Measurements from ENCODE around the gene CAMK2D.

CAMK2D gene

DNA sequence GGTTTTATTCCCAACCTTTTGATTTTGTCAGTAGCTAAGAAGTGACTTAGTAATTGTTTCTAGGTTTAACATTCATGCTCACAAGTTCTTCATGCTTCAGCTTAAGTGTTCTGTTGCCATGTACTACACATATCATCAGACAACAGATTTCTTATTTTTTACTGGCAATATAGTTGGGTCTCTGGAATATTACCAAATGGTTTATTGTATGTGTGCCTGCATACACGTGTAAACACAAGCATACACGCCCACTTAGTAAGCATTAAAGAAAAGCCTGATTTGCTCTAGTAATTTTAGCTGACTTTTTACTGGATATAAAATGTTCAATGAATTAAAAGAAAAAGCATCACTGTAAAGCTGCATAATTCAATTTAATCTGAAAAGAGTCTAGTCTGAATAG is 199.8 kb downstream of the CAMK2D start:
- no peak for DNase-seq (ENCODE audit: low read depth)
- no peak for TF ChIP-seq CTCF (IDR thresholded peaks at IDR 0.05; ENCODE audit: low read depth, low read length, missing control alignments)
- H3K4me3 ChIP-seq (ENCODE audit: low read depth, low read length), result no peak overlapping the region
- in situ Hi-C loops (cut with HindIII; ENCODE audit: low sequenced_read_pairs), result no loop called here

DNA sequence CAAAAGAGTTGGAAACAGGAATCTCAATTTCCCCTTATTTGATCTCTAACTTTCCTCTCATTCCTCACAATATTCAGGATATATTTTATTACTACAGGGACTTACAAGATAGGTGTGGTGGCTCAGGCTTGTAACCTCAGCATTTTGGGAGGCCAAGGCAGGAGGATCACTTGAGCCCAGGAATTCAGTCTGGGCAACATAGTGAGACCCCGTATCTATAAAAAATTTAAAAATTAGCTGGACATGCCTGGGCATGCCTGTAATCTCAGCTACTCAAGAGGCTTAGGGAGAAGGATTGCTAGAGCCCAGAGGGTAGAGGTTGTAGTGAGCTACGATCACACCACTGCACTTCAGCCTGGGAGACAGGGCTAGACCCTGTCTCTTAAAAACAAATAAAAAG is 200.4 kb downstream of the CAMK2D start:
- no peak for TF ChIP-seq CTCF (IDR thresholded peaks at IDR 0.05; ENCODE audit: low read depth, low read length, missing control alignments)
- in situ Hi-C loops (cut with HindIII; ENCODE audit: low sequenced_read_pairs), result no loop called here
- DNase-seq (ENCODE audit: low read depth), result no peak
- H3K4me3 ChIP-seq (ENCODE audit: low read depth, low read length), result no peak overlapping the region

- no peak for DNase-seq (ENCODE audit: low read depth)
- no peak overlapping the region for H3K4me3 ChIP-seq (ENCODE audit: low read depth, low read length)
- no peak for TF ChIP-seq CTCF (IDR thresholded peaks at IDR 0.05; ENCODE audit: low read depth, low read length, missing control alignments)
- in situ Hi-C loops (cut with HindIII; ENCODE audit: low sequenced_read_pairs), result no loop called here
Measured at GRCh38 chr4:113560579-113560978, 201.0 kb downstream of the CAMK2D start.

DNA sequence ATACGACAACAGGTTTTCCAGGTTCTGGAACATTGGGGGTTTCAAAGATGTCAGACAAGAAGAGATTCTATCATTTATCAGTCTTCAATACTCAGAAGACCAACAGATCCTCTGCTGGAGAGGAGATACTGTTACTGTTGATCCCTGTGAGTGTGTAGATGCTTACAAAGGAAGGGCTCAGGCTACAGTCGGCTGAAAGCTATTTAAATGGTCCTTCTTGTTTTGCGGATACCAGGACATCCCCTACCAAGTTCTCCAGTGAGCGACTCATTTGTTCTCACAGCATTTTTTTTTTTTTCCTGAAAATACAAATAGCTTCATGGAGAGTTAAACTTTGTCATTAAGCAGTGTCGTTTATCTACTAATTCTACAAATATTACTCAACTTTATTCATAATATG is 201.6 kb downstream of the CAMK2D start:
- in situ Hi-C loops (cut with HindIII; ENCODE audit: low sequenced_read_pairs), result no loop called here
- no peak for DNase-seq (ENCODE audit: low read depth)
- TF ChIP-seq CTCF (IDR thresholded peaks at IDR 0.05; ENCODE audit: low read depth, low read length, missing control alignments), result no peak
- H3K4me3 ChIP-seq (ENCODE audit: low read depth, low read length), result no peak overlapping the region

DNA sequence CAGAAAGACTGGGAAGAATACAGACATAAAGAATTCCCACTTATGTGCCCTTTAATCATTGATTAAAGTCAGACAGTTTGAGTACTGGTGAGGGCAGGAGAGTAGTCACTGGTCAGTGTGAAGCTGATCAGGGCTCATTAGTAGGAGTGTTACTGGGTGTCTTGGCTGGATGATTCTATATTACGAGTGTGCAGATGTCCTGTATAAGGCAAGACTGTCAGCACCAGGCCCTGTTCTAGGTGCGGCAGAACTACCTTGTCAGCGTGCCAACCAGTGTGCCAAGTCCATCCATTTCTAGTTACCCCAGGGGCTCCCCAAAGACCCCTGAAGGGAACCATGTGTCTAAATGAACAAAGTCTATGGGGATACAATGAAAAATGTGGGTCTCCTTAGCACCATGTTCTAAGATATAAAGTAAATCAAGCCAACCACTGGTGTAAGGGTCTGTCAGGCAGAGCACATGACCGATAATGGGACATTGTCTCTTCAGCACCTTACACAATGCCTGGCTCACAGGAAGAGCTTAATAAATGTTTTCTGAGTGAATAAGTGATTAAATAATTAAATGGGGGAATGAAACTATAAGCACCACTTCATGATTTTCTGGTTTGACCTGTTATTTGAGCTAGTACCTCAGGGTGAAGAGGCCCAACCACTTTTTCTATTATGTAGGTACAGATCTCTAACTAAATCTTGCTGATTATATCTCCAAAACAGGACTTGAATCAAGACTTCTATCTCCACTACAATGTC is 205.0 kb downstream of the CAMK2D start:
- TF ChIP-seq CTCF (IDR thresholded peaks at IDR 0.05; ENCODE audit: low read depth, low read length, missing control alignments), result no peak
- no peak for DNase-seq (ENCODE audit: low read depth)
- in situ Hi-C loops (cut with HindIII; ENCODE audit: low sequenced_read_pairs), result no loop called here
- no peak overlapping the region for H3K4me3 ChIP-seq (ENCODE audit: low read depth, low read length)

DNA sequence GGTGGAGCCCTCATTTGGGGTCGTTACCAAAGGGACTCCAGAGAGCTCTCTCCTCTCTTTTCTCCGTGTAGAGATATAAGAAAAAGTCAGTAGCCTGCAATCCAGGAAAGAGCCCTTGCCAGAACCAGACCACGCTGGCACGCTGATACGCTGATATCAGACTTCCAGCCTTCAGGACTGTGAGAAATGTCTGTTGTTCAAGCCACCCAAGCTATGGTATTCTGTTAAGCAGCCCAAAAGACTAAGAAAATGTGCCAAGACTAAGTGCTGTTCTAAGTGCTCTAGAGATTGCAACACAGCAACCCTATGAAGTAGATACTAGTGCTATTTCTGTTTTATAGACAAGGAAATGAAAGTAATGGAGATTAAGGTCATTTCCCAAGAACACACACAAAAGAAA is 205.7 kb downstream of the CAMK2D start:
- DNase-seq (ENCODE audit: low read depth), result no peak
- TF ChIP-seq CTCF (IDR thresholded peaks at IDR 0.05; ENCODE audit: low read depth, low read length, missing control alignments), result no peak
- H3K4me3 ChIP-seq (ENCODE audit: low read depth, low read length), result no peak overlapping the region
- in situ Hi-C loops (cut with HindIII; ENCODE audit: low sequenced_read_pairs), result no loop called here
